ENCODE data around the gene RNF14.

DNA sequence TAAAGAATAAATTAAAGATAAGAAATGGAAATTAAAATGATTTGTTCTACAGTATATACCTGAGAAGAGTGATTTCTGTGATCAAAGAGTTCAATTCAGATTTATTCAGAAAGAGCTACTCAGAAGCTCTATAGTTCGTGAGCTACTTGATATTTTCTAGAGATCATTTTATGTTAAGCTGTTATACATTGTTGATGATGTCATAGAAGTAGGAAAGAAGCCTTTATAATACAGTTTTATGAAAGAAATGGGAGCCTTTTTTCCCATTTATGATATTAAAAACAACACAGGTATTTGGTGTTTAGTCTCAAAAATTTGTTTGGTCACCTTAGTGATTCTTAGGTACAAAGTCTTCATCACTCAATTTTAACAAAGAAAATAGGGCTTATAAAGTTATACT, 20.8 kb downstream of the RNF14 start:
- TF ChIP-seq NR2C2 (CRISPR knock-in tag; IDR thresholded peaks at IDR 0.05) (no peak), CTCF (IDR thresholded peaks at IDR 0.05) (no peak), JUN (CRISPR knock-in tag; IDR thresholded peaks at IDR 0.05) (no peak), FOXJ3 (CRISPR knock-in tag; IDR thresholded peaks at IDR 0.05; ENCODE audit: borderline replicate concordance) (no peak), HMGXB4 (CRISPR knock-in tag; IDR thresholded peaks at IDR 0.05) (no peak), FOXP4 (CRISPR knock-in tag; IDR thresholded peaks at IDR 0.05) (no peak), CREM (CRISPR knock-in tag; IDR thresholded peaks at IDR 0.05) (no peak)
